Activated CD4-positive, alpha-beta T cell treated with anti-CD3 and anti-CD28 coated beads, Interleukin-2, amount 10 ng/mL, durations not matched to agents 7 days and 5 days (primary cell): Measurements from ENCODE around the gene CTPS1. TPM values are rescaled to one million over a fixed set of nuclear protein-coding genes. Genes with fewer than 3 reads are reported as not detected.

ENCODE experiments used
- CTCF ChIA-PET: fragments of 350-600 bp; sonication (Branson Sonifier 250); formaldehyde crosslinking; loops from one replicate; lab custom pipeline; 2021; ENCODE audit warnings: antibody characterized with exemption; lab: Charles Lee
- POLR2A ChIA-PET: fragments of 350-600 bp; sonication (Branson Sonifier 250); formaldehyde crosslinking; loops from one replicate; lab custom pipeline; 2021; ENCODE audit warnings: antibody characterized with exemption; lab: Charles Lee
- DNase-seq: peaks from one replicate; pipeline ENCODE4 v3.0.0-alpha.2; 2020
- H3K27ac Mint-ChIP-seq: one replicate; pipeline ENCODE4 v1.8.0; 2021; ENCODE audit warnings: mild to moderate bottlenecking, moderate library complexity, mixed read lengths
- H3K27me3 Mint-ChIP-seq: one replicate; pipeline ENCODE4 v1.8.0; 2021; ENCODE audit warnings: mixed read lengths
- H3K36me3 Mint-ChIP-seq: one replicate; pipeline ENCODE4 v1.8.0; 2021; ENCODE audit warnings: low read depth, mixed read lengths
- H3K4me1 Mint-ChIP-seq: one replicate; pipeline ENCODE4 v1.8.0; 2021; ENCODE audit warnings: mixed read lengths
- H3K4me3 Mint-ChIP-seq: one replicate; pipeline ENCODE4 v1.8.0; 2021; ENCODE audit warnings: mild to moderate bottlenecking, moderate library complexity, mixed read lengths
- H3K9me3 Mint-ChIP-seq: one replicate; pipeline ENCODE4 v1.8.0; 2021; ENCODE audit warnings: mixed read lengths
- total RNA-seq, 2 experiments: library from RNA; stranded (reverse); gene quantifications; one replicate each; pipeline ENCODE4 v1.2.3, GENCODE V29; 2021

The CTPS1 gene
- total RNA-seq, 2 experiments from 2014 or later = 54.6 to 55.6 TPM

- Mint-ChIP-seq H3K27ac (no peak overlapping the region), H3K4me1 (peaks cover 44% of the 10 kb centered on the region), H3K9me3 (no peaks in the 10 kb centered on the region), H3K4me3 (no peak overlapping the region), H3K36me3 (peaks cover 81% of the 10 kb centered on the region), H3K27me3 (no peaks in the 10 kb centered on the region)
- DNase-seq = no peak
- CTCF ChIA-PET = interaction anchor here (0.8 to 1.9 kb wide), 2 partner anchors 10 to 19 kb away, joined by 3 to 8 read pairs; no protein-coding TSS in a partner anchor
- POLR2A ChIA-PET = no interaction called here
These were observed 5.7 kb downstream of the CTPS1 start for GRCh38 chr1:40985161-40985560.

GRCh38 chr1:40985875-40986274 lies 6.4 kb downstream of the CTPS1 start:
- no peak for DNase-seq
- ChIA-PET POLR2A (no interaction called here), CTCF (interaction anchor here (1.4 to 1.9 kb wide), 3 partner anchors 11 to 18 kb away, joined by 3 to 8 read pairs (median 4); no protein-coding TSS in a partner anchor)
- H3K27ac Mint-ChIP-seq = no peak overlapping the region
- no peak overlapping the region for H3K4me3 Mint-ChIP-seq
- H3K27me3 Mint-ChIP-seq = no peaks in the 10 kb centered on the region
- peaks cover 82% of the 10 kb centered on the region for H3K36me3 Mint-ChIP-seq
- H3K9me3 Mint-ChIP-seq = no peaks in the 10 kb centered on the region
- H3K4me1 Mint-ChIP-seq = peaks cover 41% of the 10 kb centered on the region

- no peak overlapping the region for H3K27ac Mint-ChIP-seq
These were observed 6.9 kb downstream of the CTPS1 start for GRCh38 chr1:40986328-40986783.

GRCh38 chr1:40986956-40987355 lies 7.5 kb downstream of the CTPS1 start:
- CTCF ChIA-PET = interaction anchor here (1.2 to 1.6 kb wide), 3 partner anchors 12 to 37 kb away, joined by 3 to 4 read pairs (median 3); no protein-coding TSS in a partner anchor
- Mint-ChIP-seq H3K27me3 (no peaks in the 10 kb centered on the region), H3K9me3 (no peaks in the 10 kb centered on the region), H3K4me3 (no peak overlapping the region), H3K4me1 (peaks cover 30% of the 10 kb centered on the region), H3K36me3 (peaks cover 88% of the 10 kb centered on the region), H3K27ac (no peak overlapping the region)
- POLR2A ChIA-PET = no interaction called here
- DNase-seq = no peak

More at GRCh38 chr1:40986328-40986783, 6.9 kb downstream of the CTPS1 start:
- peaks cover 36% of the 10 kb centered on the region for H3K4me1 Mint-ChIP-seq
- H3K27me3 Mint-ChIP-seq = no peaks in the 10 kb centered on the region
- H3K36me3 Mint-ChIP-seq = peaks cover 83% of the 10 kb centered on the region
- ChIA-PET CTCF (interaction anchor here (1.4 to 1.6 kb wide), 2 partner anchors 11 to 17 kb away, joined by 3 to 4 read pairs; no protein-coding TSS in a partner anchor), POLR2A (interaction anchor here (0.6 kb wide), 1 partner anchor 276 kb away, joined by 3 read pairs; no protein-coding TSS in a partner anchor)
- no peak overlapping the region for H3K4me3 Mint-ChIP-seq
- H3K9me3 Mint-ChIP-seq = no peaks in the 10 kb centered on the region
- DNase-seq = no peak

- Mint-ChIP-seq H3K27ac (no peak overlapping the region), H3K36me3 (peaks cover 89% of the 10 kb centered on the region), H3K9me3 (no peaks in the 10 kb centered on the region), H3K4me1 (peaks cover 23% of the 10 kb centered on the region), H3K4me3 (no peak overlapping the region), H3K27me3 (no peaks in the 10 kb centered on the region)
- POLR2A ChIA-PET = no interaction called here
- DNase-seq = no peak
- CTCF ChIA-PET = interaction anchor here (1.2 to 1.6 kb wide), 2 partner anchors 12 to 38 kb away, joined by 3 read pairs; no protein-coding TSS in a partner anchor
These were observed 8.2 kb downstream of the CTPS1 start for GRCh38 chr1:40987439-40988276.

GRCh38 chr1:40988280-40988679 lies 8.8 kb downstream of the CTPS1 start:
- POLR2A ChIA-PET = no interaction called here
- Mint-ChIP-seq H3K4me1 (peaks cover 17% of the 10 kb centered on the region), H3K36me3 (peaks cover 87% of the 10 kb centered on the region), H3K9me3 (no peaks in the 10 kb centered on the region), H3K27me3 (no peaks in the 10 kb centered on the region), H3K4me3 (no peak overlapping the region), H3K27ac (no peak overlapping the region)
- CTCF ChIA-PET = interaction anchor here (1.2 kb wide), 1 partner anchor 39 kb away, joined by 3 read pairs; no protein-coding TSS in a partner anchor
- DNase-seq = no peak

- POLR2A ChIA-PET = no interaction called here
These were observed 9.6 kb downstream of the CTPS1 start for GRCh38 chr1:40989066-40989465.

GRCh38 chr1:40997096-40997495 lies 17.6 kb downstream of the CTPS1 start:
- no peaks in the 10 kb centered on the region for H3K27me3 Mint-ChIP-seq
- CTCF ChIA-PET = interaction anchor here (0.6 to 2.0 kb wide), 4 partner anchors 16 to 134 kb away, joined by 3 to 4 read pairs (median 3); no protein-coding TSS in a partner anchor
- POLR2A ChIA-PET = no interaction called here
- H3K36me3 Mint-ChIP-seq = peaks cover 70% of the 10 kb centered on the region
- H3K27ac Mint-ChIP-seq = no peak overlapping the region
- peaks cover 8% of the 10 kb centered on the region for H3K4me1 Mint-ChIP-seq
- no peaks in the 10 kb centered on the region for H3K9me3 Mint-ChIP-seq
- DNase-seq = no peak
- H3K4me3 Mint-ChIP-seq = no peak overlapping the region

More at GRCh38 chr1:40989066-40989465, 9.6 kb downstream of the CTPS1 start:
- Mint-ChIP-seq H3K4me1 (peaks cover 11% of the 10 kb centered on the region), H3K27me3 (no peaks in the 10 kb centered on the region), H3K27ac (no peak overlapping the region), H3K9me3 (no peaks in the 10 kb centered on the region), H3K4me3 (no peak overlapping the region), H3K36me3 (peaks cover 86% of the 10 kb centered on the region)
- CTCF ChIA-PET = no interaction called here
- no peak for DNase-seq

GRCh38 chr1:40998668-40999067 lies 19.2 kb downstream of the CTPS1 start:
- POLR2A ChIA-PET = no interaction called here
- DNase-seq = no peak
- Mint-ChIP-seq H3K4me1 (peaks cover 24% of the 10 kb centered on the region), H3K27me3 (no peaks in the 10 kb centered on the region), H3K9me3 (no peaks in the 10 kb centered on the region), H3K36me3 (peaks cover 79% of the 10 kb centered on the region), H3K27ac (no peak overlapping the region), H3K4me3 (no peak overlapping the region)
- CTCF ChIA-PET = no interaction called here

GRCh38 chr1:41003127-41003639 lies 23.7 kb downstream of the CTPS1 start:
- peaks cover 28% of the 10 kb centered on the region for H3K4me1 Mint-ChIP-seq
- no peaks in the 10 kb centered on the region for H3K27me3 Mint-ChIP-seq
- no peaks in the 10 kb centered on the region for H3K9me3 Mint-ChIP-seq
- no peak overlapping the region for H3K4me3 Mint-ChIP-seq
- DNase-seq = no peak
- H3K36me3 Mint-ChIP-seq = peaks cover 69% of the 10 kb centered on the region
- ChIA-PET POLR2A (no interaction called here), CTCF (interaction anchor here (0.9 to 2.3 kb wide), 9 partner anchors 11 to 35 kb away, joined by 4 to 8 read pairs (median 5); partner anchors contain the start of gene CTPS1)
- peak overlapping the region; percentile 78 for H3K27ac Mint-ChIP-seq

GRCh38 chr1:41003640-41004220 lies 24.2 kb downstream of the CTPS1 start:
- H3K9me3 Mint-ChIP-seq = no peaks in the 10 kb centered on the region
- no peaks in the 10 kb centered on the region for H3K27me3 Mint-ChIP-seq
- DNase-seq = peak; percentile 92
- H3K36me3 Mint-ChIP-seq = peaks cover 69% of the 10 kb centered on the region
- H3K27ac Mint-ChIP-seq = peak overlapping the region; percentile 78
- H3K4me3 Mint-ChIP-seq = no peak overlapping the region
- POLR2A ChIA-PET = no interaction called here
- H3K4me1 Mint-ChIP-seq = peaks cover 28% of the 10 kb centered on the region
- CTCF ChIA-PET = interaction anchor here (0.9 to 2.3 kb wide), 10 partner anchors 9 to 35 kb away, joined by 4 to 8 read pairs (median 6); partner anchors contain the start of gene CTPS1

- DNase-seq = no peak
- H3K27ac Mint-ChIP-seq = no peak overlapping the region
- ChIA-PET POLR2A (no interaction called here), CTCF (interaction anchor here (2.1 kb wide), 1 partner anchor 32 kb away, joined by 4 read pairs; no protein-coding TSS in a partner anchor)
- peaks cover 27% of the 10 kb centered on the region for H3K4me1 Mint-ChIP-seq
- no peaks in the 10 kb centered on the region for H3K27me3 Mint-ChIP-seq
- H3K4me3 Mint-ChIP-seq = no peak overlapping the region
- peaks cover 66% of the 10 kb centered on the region for H3K36me3 Mint-ChIP-seq
- no peaks in the 10 kb centered on the region for H3K9me3 Mint-ChIP-seq
These were observed 26.4 kb downstream of the CTPS1 start for GRCh38 chr1:41005876-41006275.
